NCI-H1048 (cell line): ENCODE data around the gene TPRG1L.

Experiments
- DNase-seq: peaks from one replicate; lab custom pipeline; 2025; lab: John Stamatoyannopoulos, UW

Gene TPRG1L

GRCh38 chr1:3663999-3664699 lies 39.3 kb downstream of the TPRG1L start:
- DNase-seq: no peak

DNA sequence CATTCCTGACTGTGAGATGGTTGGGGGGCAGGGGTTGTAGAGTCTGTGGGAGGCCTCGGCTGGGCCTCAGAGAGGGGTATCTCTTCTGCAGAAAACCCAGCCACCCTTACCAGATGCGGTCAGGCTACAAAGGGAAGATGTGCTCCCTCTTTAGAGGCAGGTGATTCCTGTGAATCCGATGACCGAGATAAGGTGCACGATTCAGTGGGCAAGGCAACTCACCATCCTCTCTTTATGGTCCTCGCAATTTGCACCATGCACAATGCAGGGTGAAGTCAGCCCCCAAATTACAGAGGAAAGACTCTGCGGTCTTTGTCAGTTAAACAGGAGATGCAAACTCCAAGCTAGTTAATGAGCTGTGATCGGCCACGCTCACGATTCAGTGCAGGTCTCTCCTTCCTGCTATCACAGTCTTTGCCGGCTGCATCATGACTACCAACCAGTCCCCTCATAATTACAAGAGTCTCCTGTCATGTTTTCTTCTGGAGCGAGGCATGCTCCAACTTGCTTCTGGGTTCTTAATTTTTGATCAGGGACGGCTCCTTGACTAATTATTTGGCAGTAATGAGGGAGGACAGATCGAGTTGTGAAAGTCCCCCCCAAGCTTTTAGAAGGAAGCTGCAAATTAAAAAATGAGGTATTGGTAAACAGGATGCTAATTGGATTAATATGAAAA lies 40.0 kb downstream of the TPRG1L start:
- no peak for DNase-seq

DNA sequence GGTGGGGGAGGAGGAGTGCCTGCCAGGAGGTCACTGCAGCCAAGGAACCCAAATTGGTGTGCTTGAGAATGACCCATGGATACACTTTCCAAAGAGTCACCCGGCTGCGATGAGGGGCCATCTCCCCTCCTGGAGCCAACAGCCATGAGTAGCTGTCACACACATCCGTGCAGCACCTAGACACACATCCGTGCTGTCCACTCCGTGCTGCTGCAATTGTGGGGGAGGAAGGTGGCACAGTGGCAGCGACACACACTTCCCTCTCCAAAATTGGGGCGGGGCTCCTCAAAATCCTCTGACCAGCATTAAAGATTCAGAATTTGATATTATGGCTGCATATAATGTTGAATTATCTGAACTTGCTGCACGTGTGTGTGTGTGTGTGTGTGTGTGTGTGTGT lies 43.3 kb downstream of the TPRG1L start:
- no peak for DNase-seq

- DNase-seq: no peak
These were observed 43.9 kb downstream of the TPRG1L start for GRCh38 chr1:3668585-3669300.

- no peak for DNase-seq
These were observed 44.6 kb downstream of the TPRG1L start for GRCh38 chr1:3669421-3669821.

DNA sequence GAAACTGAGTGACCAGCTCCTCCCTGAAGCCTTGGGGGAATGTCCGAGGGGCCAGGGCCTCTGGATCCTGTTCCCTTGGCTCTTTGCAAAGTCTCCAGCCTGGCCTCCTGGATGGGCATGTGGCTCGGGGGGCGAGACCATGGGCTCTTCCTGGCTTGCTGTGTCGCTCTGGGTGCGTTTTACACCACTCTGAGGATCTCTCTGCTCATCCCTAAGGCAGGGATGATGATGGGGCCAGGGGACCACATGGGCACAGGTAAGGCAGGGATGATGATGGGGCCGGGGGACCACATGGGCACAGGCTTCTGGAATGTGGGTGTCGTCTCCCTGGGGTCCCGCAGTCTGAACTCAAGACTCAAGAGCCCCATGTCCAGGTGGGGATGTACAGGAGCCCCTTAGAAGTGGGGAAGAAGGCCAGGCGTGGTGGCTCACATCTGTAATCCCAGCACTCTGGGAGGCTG lies 45.2 kb downstream of the TPRG1L start:
- no peak for DNase-seq

DNA sequence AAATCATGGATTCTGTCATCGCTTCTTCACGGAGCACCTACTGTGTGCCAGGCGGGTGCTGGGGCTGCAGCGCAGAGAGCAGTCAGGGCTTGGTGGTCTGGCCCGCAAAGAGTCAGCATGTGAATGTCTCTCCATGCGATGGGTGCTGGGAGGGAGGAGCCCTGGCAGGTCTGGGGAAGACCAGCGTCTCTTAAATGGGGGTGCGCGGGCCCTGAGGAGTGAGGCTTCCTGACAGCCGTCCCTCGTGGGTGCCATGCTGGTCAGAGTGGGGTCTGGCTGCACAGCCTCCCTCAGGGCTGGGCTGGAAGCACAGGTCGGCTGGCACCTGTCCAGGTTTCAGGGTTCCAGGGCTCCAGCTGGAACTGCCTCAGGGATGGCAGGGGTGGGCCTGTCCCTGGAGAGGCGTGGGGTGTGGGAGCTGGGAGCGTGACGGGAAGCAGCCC lies 46.0 kb downstream of the TPRG1L start:
- DNase-seq: no peak

DNA sequence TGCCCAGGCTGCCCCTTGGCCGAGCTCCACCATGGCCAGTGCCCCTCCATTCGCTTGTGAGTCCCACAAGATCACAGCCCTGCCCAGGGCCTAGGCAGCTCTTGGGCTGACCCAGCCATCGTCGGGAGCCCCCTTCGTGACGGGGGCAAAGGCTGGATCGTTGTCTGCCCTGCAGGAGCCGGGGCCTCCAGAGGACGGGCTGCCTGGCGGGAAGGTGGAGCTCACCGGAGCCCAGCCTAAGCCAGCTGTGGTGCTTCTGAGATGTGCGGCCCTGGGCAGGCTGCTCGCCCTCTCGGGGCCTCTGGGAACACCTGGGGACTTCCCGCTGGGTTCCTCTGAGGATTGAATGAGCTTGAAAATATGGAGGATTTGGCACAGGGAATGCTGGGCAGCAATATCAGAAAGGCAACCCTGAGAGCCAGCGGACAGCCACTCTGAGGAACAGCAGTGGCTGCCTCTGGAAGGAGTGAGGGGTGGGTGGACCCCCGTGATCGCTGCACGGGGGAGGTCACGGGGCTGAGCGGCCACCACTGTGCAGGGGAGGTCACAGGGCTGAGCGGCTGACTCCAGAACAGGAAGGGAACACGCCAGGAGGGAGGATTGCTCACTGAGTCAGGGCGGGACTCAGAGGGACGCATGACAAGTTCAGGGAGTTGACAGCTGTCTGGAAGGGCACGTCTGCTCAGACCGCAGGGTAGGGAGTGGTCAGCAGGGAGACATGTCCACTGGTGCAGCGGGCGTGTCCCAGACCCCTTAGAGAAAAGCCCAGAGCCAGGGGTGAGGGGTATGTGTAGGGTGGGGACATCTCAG lies 46.8 kb downstream of the TPRG1L start:
- no peak for DNase-seq

GRCh38 chr1:3672231-3672970 lies 47.6 kb downstream of the TPRG1L start:
- no peak for DNase-seq

DNA sequence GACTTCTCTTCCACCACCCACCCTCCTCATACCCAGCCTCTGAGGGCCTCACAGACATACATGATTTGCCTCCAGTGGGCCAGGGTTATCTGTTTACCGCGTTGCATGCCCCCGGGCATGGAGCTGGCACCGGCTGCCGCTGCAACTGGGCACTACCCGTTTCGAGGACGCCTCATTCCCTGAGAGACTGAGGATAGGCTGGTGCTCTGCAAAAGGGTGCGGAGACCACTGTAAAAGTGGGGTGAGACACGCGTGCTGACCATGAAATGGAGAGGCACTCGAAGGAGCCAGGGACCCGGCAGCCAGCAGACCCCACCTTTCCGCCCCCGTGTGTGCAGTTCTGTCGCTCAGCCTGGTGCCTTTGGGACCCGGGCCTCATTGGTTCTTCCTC lies 48.2 kb downstream of the TPRG1L start:
- DNase-seq: no peak

DNA sequence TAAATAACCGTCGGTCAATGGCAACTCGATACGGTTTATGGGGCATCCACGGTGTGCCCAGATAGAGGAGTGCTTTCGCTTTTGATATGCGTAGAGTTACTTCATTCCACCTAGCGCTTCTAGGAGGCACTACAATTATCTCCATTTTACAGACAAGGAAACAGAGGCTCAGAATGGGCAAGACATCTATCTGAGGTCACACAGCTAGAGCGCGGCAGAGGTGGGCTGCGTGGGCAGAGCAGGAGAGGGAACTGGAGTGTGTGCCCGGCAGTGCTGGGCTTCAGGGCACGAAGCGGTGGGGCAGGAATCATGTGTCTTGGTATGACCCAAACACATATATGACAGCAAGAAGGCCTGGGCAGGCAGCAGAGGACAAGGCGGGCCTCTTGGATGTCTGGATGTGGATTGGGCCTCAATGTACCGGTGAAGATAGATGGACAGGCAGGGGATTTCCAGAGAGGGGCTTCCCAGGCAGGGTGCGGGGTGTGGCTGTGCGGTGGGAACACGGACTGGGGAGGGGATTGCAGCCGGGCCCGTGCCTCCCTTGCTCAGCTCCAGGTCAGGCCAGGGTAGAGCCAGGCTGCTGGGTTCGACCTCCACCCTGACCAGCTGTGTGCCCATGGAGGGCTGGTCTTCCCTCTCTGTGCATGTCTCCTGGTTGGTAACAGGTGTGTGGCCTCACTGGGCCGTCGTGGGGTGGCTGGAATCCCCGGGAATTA lies 48.7 kb downstream of the TPRG1L start:
- DNase-seq: no peak

- DNase-seq: no peak
These were observed 49.6 kb downstream of the TPRG1L start for GRCh38 chr1:3674100-3675094.

DNA sequence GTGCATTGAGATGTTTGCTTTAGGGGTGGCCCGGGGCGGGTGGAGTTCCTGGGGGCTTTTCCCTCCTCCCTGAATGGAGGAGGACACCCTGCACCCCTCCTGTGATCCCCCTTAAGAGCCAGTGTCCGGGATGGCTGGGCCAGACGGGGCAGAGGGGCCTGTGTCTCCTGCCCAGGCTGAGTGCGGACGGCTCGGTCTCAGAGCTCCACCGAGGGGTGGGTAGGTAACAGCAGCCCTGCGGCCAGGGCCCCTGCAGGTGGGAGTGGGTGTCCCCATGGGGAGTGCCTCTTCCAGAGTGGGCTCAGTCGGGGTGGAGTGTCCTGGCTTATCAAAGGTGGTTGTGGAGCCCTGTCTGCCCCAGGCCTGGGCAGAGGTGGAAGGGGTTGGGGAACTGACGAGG lies 50.6 kb downstream of the TPRG1L start:
- no peak for DNase-seq

GRCh38 chr1:3676581-3677470 lies 52.0 kb downstream of the TPRG1L start:
- DNase-seq: no peak

- no peak for DNase-seq
These were observed 52.7 kb downstream of the TPRG1L start for GRCh38 chr1:3677484-3677883.

- no peak for DNase-seq
These were observed 53.7 kb downstream of the TPRG1L start for GRCh38 chr1:3678361-3679097.

GRCh38 chr1:3679098-3679555 lies 54.3 kb downstream of the TPRG1L start:
- DNase-seq: no peak
